NCI-H2029 treated with DMSO at 0.1 percent for 48 hours (cell line): ENCODE measurements around the gene ARHGAP44.

Source experiments
- DNase-seq: peaks from one replicate; lab custom pipeline; 2025; lab: John Stamatoyannopoulos, UW

Gene ARHGAP44

GRCh38 chr17:13025687-13026086, 236.4 kb downstream of the ARHGAP44 start:
- no peak for DNase-seq

DNA sequence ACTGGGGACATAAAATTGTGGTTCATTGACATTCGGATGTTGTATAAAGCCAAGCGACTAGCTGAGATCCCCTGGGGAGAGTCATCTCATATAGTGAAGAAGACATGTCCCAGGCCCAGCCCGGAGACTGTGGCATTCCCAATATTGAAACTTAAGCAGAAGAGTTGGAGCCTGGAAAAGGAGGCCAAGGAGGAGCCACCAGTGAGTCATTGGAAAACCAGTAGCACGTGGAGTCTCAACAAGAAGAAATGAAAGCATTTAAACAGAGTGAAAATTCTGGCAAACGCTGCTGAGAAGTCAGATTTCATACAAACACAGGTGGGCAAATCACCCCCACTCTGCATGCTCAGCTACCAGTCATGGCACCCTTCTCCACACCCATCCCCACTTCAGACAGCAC, 237.9 kb downstream of the ARHGAP44 start:
- no peak for DNase-seq

- DNase-seq: no peak
Observed at GRCh38 chr17:13029340-13029739, 240.0 kb downstream of the ARHGAP44 start.

GRCh38 chr17:13030056-13030455, 240.8 kb downstream of the ARHGAP44 start:
- no peak for DNase-seq

DNA sequence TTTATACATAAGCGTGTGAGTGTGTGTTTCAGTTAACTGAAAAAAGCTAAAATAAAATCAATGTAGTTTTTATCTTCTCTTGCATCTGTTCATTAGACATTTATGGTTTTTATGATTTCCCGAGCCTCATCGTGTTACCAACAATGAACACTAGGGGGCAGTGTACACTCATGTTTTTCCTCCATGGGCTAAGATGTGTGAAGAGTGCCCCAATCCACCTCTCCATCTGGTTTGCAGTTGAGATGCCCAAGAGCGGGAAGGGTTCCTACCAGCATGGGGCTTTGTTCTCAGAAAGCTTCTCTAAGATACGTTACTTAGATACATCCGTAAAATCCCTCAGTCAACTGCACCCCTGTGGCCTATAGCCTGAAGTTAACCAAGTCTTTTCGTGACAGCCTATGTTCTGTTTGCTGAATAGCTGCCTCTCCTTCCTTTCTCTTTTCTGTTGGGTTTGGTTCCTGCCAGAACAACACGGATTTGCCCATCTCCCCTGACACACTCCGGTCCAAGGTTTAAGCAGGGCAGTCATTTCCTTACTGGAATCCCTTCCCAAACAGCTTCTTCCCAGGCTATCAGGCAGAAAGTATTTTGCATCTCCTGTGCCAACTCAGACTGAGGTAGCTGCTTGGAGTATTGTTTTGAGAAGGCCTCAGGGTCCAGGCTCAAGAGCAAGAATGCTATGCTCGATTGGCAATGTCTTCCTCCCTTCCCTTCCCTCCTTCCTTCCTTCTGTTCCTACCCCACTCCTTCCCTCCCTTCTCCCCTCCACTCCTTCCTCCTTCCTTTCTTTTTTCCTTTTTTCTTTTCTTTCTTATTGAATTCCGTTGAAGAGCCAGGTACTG, 241.4 kb downstream of the ARHGAP44 start:
- peak; percentile 25 for DNase-seq

DNA sequence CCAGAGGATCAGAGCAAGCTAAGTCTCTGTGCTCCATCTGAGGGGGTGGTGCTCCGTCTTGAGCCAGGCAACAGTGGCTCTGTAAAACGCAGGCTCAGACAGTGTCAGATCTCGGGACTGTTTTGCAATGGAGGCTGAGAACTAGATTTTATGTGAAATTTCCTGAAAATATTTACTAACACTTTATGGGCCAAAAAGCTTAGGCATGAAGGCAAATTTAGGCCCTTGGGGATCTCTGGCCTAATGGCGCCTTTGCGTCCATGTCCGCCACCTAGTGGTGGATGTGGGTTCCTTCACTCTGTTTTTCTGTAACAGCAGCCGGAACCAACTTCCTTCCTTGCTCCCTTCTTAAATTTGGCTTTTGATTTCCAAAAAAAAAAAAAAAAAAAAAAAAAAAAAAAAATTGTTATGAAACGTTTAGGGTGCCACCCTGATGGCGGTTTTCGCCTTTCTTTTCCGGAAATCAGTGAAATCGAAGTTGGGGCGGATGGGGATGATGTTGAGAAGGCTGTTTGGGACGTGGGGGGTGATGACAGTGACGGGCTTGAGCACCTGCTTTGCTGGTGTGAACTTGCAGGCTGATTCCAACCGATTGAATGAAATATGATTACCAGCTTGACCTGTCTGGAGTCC, 242.5 kb downstream of the ARHGAP44 start:
- DNase-seq: no peak

DNA sequence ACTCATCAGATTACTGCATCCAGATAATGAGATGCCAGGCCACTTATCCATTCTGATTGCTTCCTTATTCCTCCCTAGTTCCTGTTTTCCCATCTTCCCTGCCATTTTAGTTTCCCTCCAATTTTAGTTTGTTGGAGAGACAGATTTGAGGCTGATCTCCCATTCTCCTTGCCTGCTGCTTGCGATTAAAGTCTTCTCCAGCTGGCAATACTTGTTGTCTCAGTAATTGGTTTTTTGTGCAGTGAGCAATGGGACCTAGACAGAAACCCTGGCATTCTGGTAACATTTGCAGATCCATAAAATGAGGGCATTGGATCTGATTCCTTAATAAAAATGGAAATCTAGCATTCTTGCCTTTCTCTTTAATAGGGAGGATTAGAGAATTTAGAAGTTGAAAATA, 246.1 kb downstream of the ARHGAP44 start:
- DNase-seq: no peak

- no peak for DNase-seq
Observed at GRCh38 chr17:13036751-13037150, 247.5 kb downstream of the ARHGAP44 start.

GRCh38 chr17:13038931-13039665, 249.8 kb downstream of the ARHGAP44 start:
- no peak for DNase-seq
